PC-3 (cell line): Measurements from ENCODE around the gene ZNF143. TPM values are rescaled to one million over a fixed set of nuclear protein-coding genes. Genes with fewer than 3 reads are reported as not detected.

Experiments
- ATAC-seq: fragments of 200-7000 bp; cut with Tn5 transposase; 2 replicates; pipeline ENCODE4 v1.9.1; 2020; ENCODE audit warnings: mild to moderate bottlenecking, moderate library complexity
- BruUV-seq: library from RNA; stranded (reverse); fragments of 400-500 nt; replicated peaks from 2 replicates; lab custom pipeline; 2021; lab: Mats Ljungman, UMichigan
- CTCF ChIA-PET: fragments of 300-600 bp; sonication (Branson Sonifier 250); formaldehyde crosslinking; loops from one replicate; lab custom pipeline; 2022; ENCODE audit warnings: antibody characterized with exemption; lab: Charles Lee
- POLR2A ChIA-PET: fragments of 300-600 bp; sonication (Branson Sonifier 250); formaldehyde crosslinking; loops from one replicate; lab custom pipeline; 2022; ENCODE audit warnings: antibody characterized with exemption; ENCODE audit not compliant: unreplicated experiment; lab: Charles Lee
- DNase-seq: peaks from one replicate; pipeline ENCODE4 v3.0.0-alpha.2; 2015
- H2AFZ ChIP-seq: fragments of 300-600 bp; sonication (generic); 2 replicates; pipeline ENCODE4 v1.6.0; 2016; ENCODE audit warnings: antibody characterized with exemption, low read length
- H3F3A ChIP-seq: fragments of 300-600 bp; sonication (generic); one replicate; pipeline ENCODE4 v1.6.0; 2017; ENCODE audit warnings: antibody characterized with exemption, low read length, control low read depth, mild to moderate bottlenecking; ENCODE audit not compliant: unreplicated experiment
- H3K27ac ChIP-seq: fragments of 300-600 bp; sonication (generic); 2 replicates; pipeline ENCODE4 v1.5.1; 2016; ENCODE audit warnings: mild to moderate bottlenecking, low read length
- H3K27me3 ChIP-seq: fragments of 300-600 bp; sonication (generic); 2 replicates; pipeline ENCODE4 v1.6.1; 2016; ENCODE audit warnings: low read length, mixed read lengths
- H3K36me3 ChIP-seq: fragments of 300-600 bp; sonication (generic); 2 replicates; pipeline ENCODE4 v1.6.1; 2016; ENCODE audit warnings: low read depth, mixed run types, low read length, mixed read lengths
- H3K4me1 ChIP-seq: fragments of 300-600 bp; sonication (generic); 2 replicates; pipeline ENCODE4 v1.5.1; 2016; ENCODE audit warnings: low read length; ENCODE audit not compliant: insufficient read depth
- H3K4me2 ChIP-seq: fragments of 300-600 bp; sonication (generic); 2 replicates; pipeline ENCODE4 v1.6.0; 2016; ENCODE audit warnings: low read length
- H3K4me3 ChIP-seq: fragments of 300-600 bp; sonication (generic); 2 replicates; pipeline ENCODE4 v1.5.1; 2016; ENCODE audit warnings: mild to moderate bottlenecking, low read length, mixed read lengths
- H3K79me2 ChIP-seq: fragments of 300-600 bp; sonication (generic); 2 replicates; pipeline ENCODE4 v1.6.1; 2017; ENCODE audit warnings: low read length, mixed read lengths
- H3K9ac ChIP-seq: fragments of 300-600 bp; sonication (generic); 2 replicates; pipeline ENCODE4 v1.6.0; 2016; ENCODE audit warnings: mild to moderate bottlenecking, low read length
- H3K9me2 ChIP-seq: fragments of 300-600 bp; sonication (generic); replicated peaks from 2 replicates; pipeline ENCODE4 v1.6.1; 2016; ENCODE audit warnings: mixed run types, low read length, mixed read lengths
- H3K9me3 ChIP-seq: fragments of 300-600 bp; sonication (generic); 2 replicates; pipeline ENCODE4 v1.6.1; 2016; ENCODE audit warnings: low read length, mixed read lengths
- H4K20me1 ChIP-seq: fragments of 300-600 bp; sonication (generic); 2 replicates; pipeline ENCODE4 v1.6.1; 2016; ENCODE audit warnings: low read length, mixed read lengths
- EZH2 ChIP-seq: fragments of 300-600 bp; sonication (generic); IDR thresholded peaks from one replicate; pipeline ENCODE4 v1.6.1; 2017; ENCODE audit warnings: antibody characterized with exemption, mild to moderate bottlenecking, low read length; ENCODE audit not compliant: unreplicated experiment
- EZH2phosphoT487 ChIP-seq: fragments of 300-600 bp; sonication (generic); IDR thresholded peaks from 2 replicates; pipeline ENCODE4 v1.6.1; 2018; ENCODE audit warnings: mild to moderate bottlenecking, antibody characterized with exemption, low read length, borderline replicate concordance
- intact Hi-C: fragments of 100-400 bp; cut with micrococcal nuclease; formaldehyde crosslinking; loops from 2 replicates; pipeline ENCODE4 v1.9.0; 2023
- total RNA-seq: library from RNA; depleted of rRNA; stranded (reverse); fragments of >200 nt; gene quantifications from 2 replicates; pipeline ENCODE4 v1.2.3, GENCODE V29; 2014
- TF ChIP-seq, protein P1 (sequence below): fragments of 300-600 bp; sonication (generic); conservative IDR thresholded peaks from 2 replicates; pipeline ENCODE4 v1.5.1; 2017; ENCODE audit warnings: antibody characterized with exemption, low read depth, mild to moderate bottlenecking, low read length

ZNF143 gene
- total RNA-seq, 1 experiment from 2014 or later: 33.9 TPM

- ChIA-PET POLR2A (no interaction called here), CTCF (interaction anchor here (0.6 kb wide), 1 partner anchor 163 kb away, joined by 3 read pairs; no protein-coding TSS in a partner anchor)
- no peak overlapping the region for H2AFZ ChIP-seq
- no peaks in the 10 kb centered on the region for H3F3A ChIP-seq
- TF ChIP-seq EZH2 (no peak), EZH2phosphoT487 (no peak)
- TF ChIP-seq, protein P1, sequence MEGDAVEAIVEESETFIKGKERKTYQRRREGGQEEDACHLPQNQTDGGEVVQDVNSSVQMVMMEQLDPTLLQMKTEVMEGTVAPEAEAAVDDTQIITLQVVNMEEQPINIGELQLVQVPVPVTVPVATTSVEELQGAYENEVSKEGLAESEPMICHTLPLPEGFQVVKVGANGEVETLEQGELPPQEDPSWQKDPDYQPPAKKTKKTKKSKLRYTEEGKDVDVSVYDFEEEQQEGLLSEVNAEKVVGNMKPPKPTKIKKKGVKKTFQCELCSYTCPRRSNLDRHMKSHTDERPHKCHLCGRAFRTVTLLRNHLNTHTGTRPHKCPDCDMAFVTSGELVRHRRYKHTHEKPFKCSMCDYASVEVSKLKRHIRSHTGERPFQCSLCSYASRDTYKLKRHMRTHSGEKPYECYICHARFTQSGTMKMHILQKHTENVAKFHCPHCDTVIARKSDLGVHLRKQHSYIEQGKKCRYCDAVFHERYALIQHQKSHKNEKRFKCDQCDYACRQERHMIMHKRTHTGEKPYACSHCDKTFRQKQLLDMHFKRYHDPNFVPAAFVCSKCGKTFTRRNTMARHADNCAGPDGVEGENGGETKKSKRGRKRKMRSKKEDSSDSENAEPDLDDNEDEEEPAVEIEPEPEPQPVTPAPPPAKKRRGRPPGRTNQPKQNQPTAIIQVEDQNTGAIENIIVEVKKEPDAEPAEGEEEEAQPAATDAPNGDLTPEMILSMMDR: no peak
- peak overlapping the region; percentile 79; the same call in 1 of the 2 replicates for H3K27ac ChIP-seq
- H3K9me3 ChIP-seq: no peaks in the 10 kb centered on the region
- no peak overlapping the region for H3K4me3 ChIP-seq
- ATAC-seq: no peak
- no peak overlapping the region for H3K4me2 ChIP-seq
- H3K4me1 ChIP-seq: peaks cover 36% of the 10 kb centered on the region
- H3K36me3 ChIP-seq: peaks cover 6% of the 10 kb centered on the region; the same call in 1 of the 2 replicates
- no TSS peak for BruUV-seq
- no peaks in the 10 kb centered on the region for H3K9me2 ChIP-seq
- H3K79me2 ChIP-seq: no peaks in the 10 kb centered on the region
- DNase-seq: no peak
- H3K9ac ChIP-seq: peak overlapping the region; percentile 43; the same call in 1 of the 2 replicates
- intact Hi-C loops: no loop called here
- no peaks in the 10 kb centered on the region for H4K20me1 ChIP-seq
- H3K27me3 ChIP-seq: no peaks in the 10 kb centered on the region
Observed at GRCh38 chr11:9528573-9529333, 67.9 kb downstream of the ZNF143 start.

- Histone ChIP-seq H3K9ac (no peak overlapping the region), H3K4me1 (peaks cover 36% of the 10 kb centered on the region), H3K9me2 (no peaks in the 10 kb centered on the region), H3K4me2 (no peak overlapping the region), H2AFZ (no peak overlapping the region), H4K20me1 (no peaks in the 10 kb centered on the region), H3K36me3 (peaks cover 6% of the 10 kb centered on the region; the same call in 1 of the 2 replicates), H3K79me2 (no peaks in the 10 kb centered on the region), H3K4me3 (no peak overlapping the region), H3K27me3 (no peaks in the 10 kb centered on the region), H3K9me3 (no peaks in the 10 kb centered on the region), H3F3A (no peaks in the 10 kb centered on the region), H3K27ac (0 out of 2 replicates have a peak overlapping the region, but pooled peaks have one; percentile 4)
- POLR2A ChIA-PET: no interaction called here
- TF ChIP-seq EZH2phosphoT487: no peak
- TF ChIP-seq EZH2: no peak
- TF ChIP-seq, protein P1: no peak
- BruUV-seq: no TSS peak
- intact Hi-C loops: no loop called here
- DNase-seq: no peak
- CTCF ChIA-PET: interaction anchor here (0.6 kb wide), 1 partner anchor 162 kb away, joined by 3 read pairs; no protein-coding TSS in a partner anchor
- no peak for ATAC-seq
Observed at GRCh38 chr11:9529334-9529650, 68.5 kb downstream of the ZNF143 start.

- H3K4me2 ChIP-seq: no peak overlapping the region
Observed at GRCh38 chr11:9530020-9530621, 69.3 kb downstream of the ZNF143 start.

More at GRCh38 chr11:9530020-9530621, 69.3 kb downstream of the ZNF143 start:
- ATAC-seq (no peak), DNase-seq (no peak)
- H3K79me2 ChIP-seq: no peaks in the 10 kb centered on the region
- POLR2A ChIA-PET: no interaction called here
- no TSS peak for BruUV-seq
- H3K9me2 ChIP-seq: no peaks in the 10 kb centered on the region
- H3K36me3 ChIP-seq: peaks cover 3% of the 10 kb centered on the region
- no peaks in the 10 kb centered on the region for H4K20me1 ChIP-seq
- no peaks in the 10 kb centered on the region for H3K27me3 ChIP-seq
- no peaks in the 10 kb centered on the region for H3F3A ChIP-seq
- H3K4me1 ChIP-seq: peaks cover 36% of the 10 kb centered on the region
- no peaks in the 10 kb centered on the region for H3K9me3 ChIP-seq
- no peak overlapping the region for H3K9ac ChIP-seq
- H3K4me3 ChIP-seq: no peak overlapping the region
- CTCF ChIA-PET: no interaction called here
- intact Hi-C loops: no loop called here
- H3K27ac ChIP-seq: 0 out of 2 replicates have a peak overlapping the region, but pooled peaks have one; percentile 4
- TF ChIP-seq, protein P1: no peak
- no peak for TF ChIP-seq EZH2
- TF ChIP-seq EZH2phosphoT487: no peak
- no peak overlapping the region for H2AFZ ChIP-seq
